CD14-positive monocyte (primary cell): ENCODE data around the gene TSEN54. TPM values are rescaled to one million over a fixed set of nuclear protein-coding genes. Genes with fewer than 3 reads are reported as not detected.
A peak's percentile ranks its signal among the peaks of the same experiment; 100 is the strongest.

Source experiments
- DNase-seq, 3 donors: peaks; one replicate each; pipeline ENCODE4 v3.0.0-alpha.2; 2011 to 2022
- H2AFZ ChIP-seq: 2 replicates; pipeline ENCODE4 v1.6.0; 2012; ENCODE audit warnings: mild to moderate bottlenecking, low read depth, low read length, inconsistent platforms; ENCODE audit not compliant: insufficient read depth, poor library complexity, severe bottlenecking
- H3K27ac ChIP-seq, 2 donors: 1 replicate in 1 of 2; 2 replicates in 1 of 2; pipeline ENCODE4 v1.5.1; 2012 to 2013; ENCODE audit warnings: low read length in 2 of 2, control low read depth in 1 of 2, inconsistent platforms in 1 of 2, low read depth in 1 of 2, mild to moderate bottlenecking in 1 of 2
- H3K27me3 ChIP-seq, 2 donors: one replicate each; pipeline versions ENCODE4 v1.6.0 to v1.6.1; 2011 to 2013; ENCODE audit warnings: low read length in 2 of 2; ENCODE audit not compliant: control insufficient read depth in 2 of 2, insufficient read depth in 2 of 2
- H3K36me3 ChIP-seq, 2 donors: replicated peaks in 1 of 2; 1 replicate in 1 of 2; 2 replicates in 1 of 2; pipeline versions ENCODE4 v1.5.1 to v1.6.1; 2012 to 2013; ENCODE audit warnings: low read length in 2 of 2, control low read depth in 1 of 2, inconsistent platforms in 1 of 2, mild to moderate bottlenecking in 1 of 2; ENCODE audit not compliant: insufficient read depth in 2 of 2, control insufficient read depth in 1 of 2
- H3K4me1 ChIP-seq, 2 donors: 1 replicate in 1 of 2; 2 replicates in 1 of 2; pipeline versions ENCODE4 v1.5.1 to v1.6.1; 2012 to 2013; ENCODE audit warnings: low read length in 2 of 2, control low read depth in 1 of 2, inconsistent platforms in 1 of 2, mild to moderate bottlenecking in 1 of 2, moderate library complexity in 1 of 2; ENCODE audit not compliant: insufficient read depth in 2 of 2, control insufficient read depth in 1 of 2
- H3K4me2 ChIP-seq: replicated peaks from 2 replicates; pipeline ENCODE3; 2012; ENCODE audit warnings: low read length, moderate library complexity, mild to moderate bottlenecking; ENCODE audit not compliant: poor library complexity, severe bottlenecking; ENCODE audit errors: extremely low read depth
- H3K4me3 ChIP-seq, 3 experiments: fragments of 200-600 bp in 1 of 3; sonication (generic) in 1 of 3; replicated peaks in 1 of 3; 1 replicate in 2 of 3; 2 replicates in 1 of 3; pipeline ENCODE4 v1.5.1; 2011 to 2013; ENCODE audit warnings: low read length in 3 of 3, mild to moderate bottlenecking in 3 of 3, control low read depth in 2 of 3, low read depth in 2 of 3, inconsistent platforms in 1 of 3, moderate library complexity in 1 of 3
- H3K79me2 ChIP-seq: 2 replicates; pipeline ENCODE4 v1.6.0; 2012; ENCODE audit warnings: mild to moderate bottlenecking, control low read depth, inconsistent platforms, low read length, moderate library complexity; ENCODE audit not compliant: insufficient read depth
- H3K9ac ChIP-seq: 2 replicates; pipeline ENCODE4 v1.6.0; 2017; ENCODE audit warnings: low read length, mild to moderate bottlenecking; ENCODE audit not compliant: insufficient read depth, poor library complexity, severe bottlenecking
- H3K9me3 ChIP-seq, 2 donors: replicated peaks in 1 of 2; 1 replicate in 1 of 2; 2 replicates in 1 of 2; pipeline versions ENCODE4 v1.5.1 to v1.6.1; 2012 to 2013; ENCODE audit warnings: low read length in 2 of 2, control low read depth in 1 of 2; ENCODE audit not compliant: control insufficient read depth in 1 of 2, insufficient read depth in 1 of 2
- H4K20me1 ChIP-seq: 2 replicates; pipeline ENCODE4 v1.6.0; 2012; ENCODE audit warnings: mild to moderate bottlenecking, low read length, control low read depth, moderate library complexity; ENCODE audit not compliant: insufficient read depth
- H3K27ac Mint-ChIP-seq, 7 donors: one replicate each; pipeline ENCODE4 v1.8.0; 2020; ENCODE audit warnings: mild to moderate bottlenecking in 7 of 7, mixed read lengths in 7 of 7, moderate library complexity in 6 of 7, inconsistent platforms in 2 of 7
- H3K27me3 Mint-ChIP-seq, 3 donors: one replicate each; pipeline ENCODE4 v1.8.0; 2021 to 2022; ENCODE audit warnings: low read depth in 3 of 3, mild to moderate bottlenecking in 3 of 3, mixed read lengths in 3 of 3, moderate library complexity in 3 of 3, inconsistent platforms in 1 of 3
- H3K36me3 Mint-ChIP-seq, 2 donors: one replicate each; pipeline ENCODE4 v1.8.0; 2020; ENCODE audit warnings: mixed read lengths in 2 of 2, inconsistent platforms in 1 of 2, mild to moderate bottlenecking in 1 of 2
- H3K4me1 Mint-ChIP-seq: one replicate; pipeline ENCODE4 v1.8.0; 2020; ENCODE audit warnings: mild to moderate bottlenecking, mixed read lengths
- H3K4me3 Mint-ChIP-seq, 2 donors: one replicate each; pipeline ENCODE4 v1.8.0; 2020; ENCODE audit warnings: mild to moderate bottlenecking in 2 of 2, mixed read lengths in 2 of 2, moderate library complexity in 1 of 2
- H3K9me3 Mint-ChIP-seq, 7 donors: one replicate each; pipeline ENCODE4 v1.8.0; 2020 to 2022; ENCODE audit warnings: mixed read lengths in 7 of 7, mild to moderate bottlenecking in 6 of 7, moderate library complexity in 6 of 7, inconsistent platforms in 2 of 7
- CTCF ChIP-seq: fragments of 200-600 bp; IDR thresholded peaks from one replicate; pipeline ENCODE4 v1.8.0; 2022; ENCODE audit warnings: antibody characterized with exemption, mild to moderate bottlenecking
- WGBS: methylation state at CpG from one replicate; pipeline ENCODE4 v1.1.5; 2013; ENCODE audit warnings: missing lambda C conversion rate; ENCODE audit not compliant: insufficient coverage; 5-methylcytosine and 5-hydroxymethylcytosine counted together
- intact Hi-C, 2 donors: fragments of 100-400 bp; cut with micrococcal nuclease; formaldehyde crosslinking; loops; one replicate each; pipeline versions ENCODE4 v1.15.0 to v1.15.1; 2023
- polyA plus RNA-seq, 3 donors: library from polyadenylated mRNA; depleted of rRNA in 1 of 3; unstranded in 2 of 3; stranded (reverse) in 1 of 3; fragments of 300-500 nt in 2 of 3; fragments of >200 nt in 1 of 3; fragmentation: Illumina TruSeq in 2 of 3; gene quantifications; 1 replicate in 2 of 3; 2 replicates in 1 of 3; pipeline ENCODE4 v1.2.3, GENCODE V29; 2012 to 2021

TSEN54 gene
- polyA plus RNA-seq, 3 donors: 10.3 to 13.6 (median 11.8) TPM

- H2AFZ ChIP-seq: peak overlapping the region; percentile 90
- H3K4me3 ChIP-seq: peak overlapping the region; percentile 49 to 92 (median 63)
- peaks cover 11 to 18% of the 10 kb centered on the region in 2 donors for H3K36me3 Mint-ChIP-seq
- H3K9me3 ChIP-seq: no peaks in the 10 kb centered on the region
- peak overlapping the region; percentile 57 for H3K9ac ChIP-seq
- H3K79me2 ChIP-seq: no peaks in the 10 kb centered on the region
- no peak overlapping the region for H3K27ac ChIP-seq
- no peaks in the 10 kb centered on the region for H4K20me1 ChIP-seq
- H3K4me1 Mint-ChIP-seq: peaks cover 18% of the 10 kb centered on the region
- H3K4me2 ChIP-seq: peak overlapping the region; percentile 99
- WGBS: under 1% methylated on average over 54 of the region's 65 CpGs
- intact Hi-C loops: loop anchor here (2.0 to 5.0 kb wide), 4 partner anchors 56 to 72 kb away; partner anchors contain the start of genes MYO15B (in 1 of the 2) and TMEM94 (in 1 of the 2)
- H3K4me3 Mint-ChIP-seq: peak overlapping the region; percentile 76 to 87
- peaks cover 0 to 3% (median 0%) of the 10 kb centered on the region in 7 donors for H3K9me3 Mint-ChIP-seq
- H3K36me3 ChIP-seq: no peaks in the 10 kb centered on the region
- no peak for TF ChIP-seq CTCF
- peaks cover 12 to 38% (median 21%) of the 10 kb centered on the region in 3 donors for H3K27me3 Mint-ChIP-seq
- peaks cover 3 to 28% of the 10 kb centered on the region in 2 donors for H3K27me3 ChIP-seq
- peaks cover 18 to 38% of the 10 kb centered on the region in 2 donors for H3K4me1 ChIP-seq
- DNase-seq: no peak
- H3K27ac Mint-ChIP-seq: no peak overlapping the region
Measured at GRCh38 chr17:75516619-75517296, 430 bp downstream of the TSEN54 start.

- WGBS: 47% methylated on average over 8 of the region's 10 CpGs
Measured at GRCh38 chr17:75517297-75517865, 1.1 kb downstream of the TSEN54 start.

More at GRCh38 chr17:75517297-75517865, 1.1 kb downstream of the TSEN54 start:
- Histone ChIP-seq H2AFZ (peak overlapping the region; percentile 90), H3K4me3 (peak overlapping the region; percentile 49 to 92 (median 63)), H3K9ac (no peak overlapping the region), H3K4me2 (peak overlapping the region; percentile 99), H3K9me3 (no peaks in the 10 kb centered on the region), H3K27ac (no peak overlapping the region), H3K4me1 (peaks cover 18 to 38% of the 10 kb centered on the region in 2 donors), H4K20me1 (no peaks in the 10 kb centered on the region), H3K27me3 (peaks cover 3 to 28% of the 10 kb centered on the region in 2 donors), H3K36me3 (no peaks in the 10 kb centered on the region), H3K79me2 (no peaks in the 10 kb centered on the region)
- no peak for DNase-seq
- no peak for TF ChIP-seq CTCF
- H3K36me3 Mint-ChIP-seq: peaks cover 15 to 24% of the 10 kb centered on the region in 2 donors
- peaks cover 0 to 3% (median 0%) of the 10 kb centered on the region in 7 donors for H3K9me3 Mint-ChIP-seq
- peaks cover 12 to 38% (median 23%) of the 10 kb centered on the region in 3 donors for H3K27me3 Mint-ChIP-seq
- intact Hi-C loops: loop anchor here (2.0 to 5.0 kb wide), 4 partner anchors 55 to 71 kb away; partner anchors contain the start of genes MYO15B (in 1 of the 2) and TMEM94 (in 1 of the 2)
- peaks cover 18% of the 10 kb centered on the region for H3K4me1 Mint-ChIP-seq
- H3K4me3 Mint-ChIP-seq: peak overlapping the region; percentile 76 to 87
- H3K27ac Mint-ChIP-seq: no peak overlapping the region
